Measurements from ENCODE around the gene HSPB1. TPM values are rescaled to one million over a fixed set of nuclear protein-coding genes. Genes with fewer than 3 reads are reported as not detected.
"Not testable (repeated sequence)": the region's sequence is repeated elsewhere in the genome, so short reads cannot be mapped to it uniquely, and the experiment has no call there.

The HSPB1 gene
- total RNA-seq, 1 experiment from 2014 or later = 92.2 TPM

GRCh38 chr7:76318488-76319353 is 16.2 kb downstream of the HSPB1 start:
- DNase-seq (ENCODE audit: low read depth, low spot score) = peak; percentile 85
- in situ Hi-C loops (cut with HindIII; ENCODE audit: low pct_unique_long_range_greater_than_20kb, low sequenced_read_pairs) = no loop called here

- in situ Hi-C loops (cut with HindIII; ENCODE audit: low pct_unique_long_range_greater_than_20kb, low sequenced_read_pairs) = no loop called here
- DNase-seq (ENCODE audit: low read depth, low spot score) = no peak
These were observed 22.6 kb downstream of the HSPB1 start for GRCh38 chr7:76325092-76325491.

- in situ Hi-C loops (cut with HindIII; ENCODE audit: low pct_unique_long_range_greater_than_20kb, low sequenced_read_pairs) = no loop called here
- no peak for DNase-seq (ENCODE audit: low read depth, low spot score)
These were observed 23.3 kb downstream of the HSPB1 start for GRCh38 chr7:76325811-76326210.

- peak; percentile 74 for DNase-seq (ENCODE audit: low read depth, low spot score)
- in situ Hi-C loops (cut with HindIII; ENCODE audit: low pct_unique_long_range_greater_than_20kb, low sequenced_read_pairs) = no loop called here
These were observed 24.3 kb downstream of the HSPB1 start for GRCh38 chr7:76326646-76327233.

- no peak for DNase-seq (ENCODE audit: low read depth, low spot score)
- in situ Hi-C loops (cut with HindIII; ENCODE audit: low pct_unique_long_range_greater_than_20kb, low sequenced_read_pairs) = no loop called here
These were observed 25.1 kb downstream of the HSPB1 start for GRCh38 chr7:76327610-76328009.

GRCh38 chr7:76328389-76328788 is 25.9 kb downstream of the HSPB1 start:
- no peak for DNase-seq (ENCODE audit: low read depth, low spot score)
- in situ Hi-C loops (cut with HindIII; ENCODE audit: low pct_unique_long_range_greater_than_20kb, low sequenced_read_pairs) = no loop called here

- DNase-seq (ENCODE audit: low read depth, low spot score) = no peak
- in situ Hi-C loops (cut with HindIII; ENCODE audit: low pct_unique_long_range_greater_than_20kb, low sequenced_read_pairs) = no loop called here
These were observed 27.0 kb downstream of the HSPB1 start for GRCh38 chr7:76329479-76329878.

- in situ Hi-C loops (cut with HindIII; ENCODE audit: low pct_unique_long_range_greater_than_20kb, low sequenced_read_pairs) = no loop called here
- DNase-seq (ENCODE audit: low read depth, low spot score) = no peak
These were observed 27.8 kb downstream of the HSPB1 start for GRCh38 chr7:76330261-76330660.

GRCh38 chr7:76330673-76331072 is 28.2 kb downstream of the HSPB1 start:
- in situ Hi-C loops (cut with HindIII; ENCODE audit: low pct_unique_long_range_greater_than_20kb, low sequenced_read_pairs) = no loop called here

GRCh38 chr7:76332078-76332477 is 29.6 kb downstream of the HSPB1 start:
- no peak for DNase-seq (ENCODE audit: low read depth, low spot score)
- in situ Hi-C loops (cut with HindIII; ENCODE audit: low pct_unique_long_range_greater_than_20kb, low sequenced_read_pairs) = no loop called here

More at GRCh38 chr7:76330673-76331072, 28.2 kb downstream of the HSPB1 start:
- peak; percentile 51 for DNase-seq (ENCODE audit: low read depth, low spot score)

GRCh38 chr7:76333511-76334101 is 31.1 kb downstream of the HSPB1 start:
- DNase-seq (ENCODE audit: low read depth, low spot score) = no peak

GRCh38 chr7:76334320-76334967 is 32.0 kb downstream of the HSPB1 start:
- DNase-seq (ENCODE audit: low read depth, low spot score) = no peak
- in situ Hi-C loops (cut with HindIII; ENCODE audit: low pct_unique_long_range_greater_than_20kb, low sequenced_read_pairs) = no loop called here

More at GRCh38 chr7:76333511-76334101, 31.1 kb downstream of the HSPB1 start:
- in situ Hi-C loops (cut with HindIII; ENCODE audit: low pct_unique_long_range_greater_than_20kb, low sequenced_read_pairs) = no loop called here

GRCh38 chr7:76335417-76335816 is 32.9 kb downstream of the HSPB1 start:
- in situ Hi-C loops (cut with HindIII; ENCODE audit: low pct_unique_long_range_greater_than_20kb, low sequenced_read_pairs); DNase-seq (ENCODE audit: low read depth, low spot score): not testable (repeated sequence)

- in situ Hi-C loops (cut with HindIII; ENCODE audit: low pct_unique_long_range_greater_than_20kb, low sequenced_read_pairs) = no loop called here
- DNase-seq (ENCODE audit: low read depth, low spot score) = no peak
These were observed 33.6 kb downstream of the HSPB1 start for GRCh38 chr7:76336094-76336493.

- in situ Hi-C loops (cut with HindIII; ENCODE audit: low pct_unique_long_range_greater_than_20kb, low sequenced_read_pairs) = no loop called here
These were observed 34.7 kb downstream of the HSPB1 start for GRCh38 chr7:76337147-76337546.

GRCh38 chr7:76338298-76339084 is 36.0 kb downstream of the HSPB1 start:
- no peak for DNase-seq (ENCODE audit: low read depth, low spot score)

More at GRCh38 chr7:76337147-76337546, 34.7 kb downstream of the HSPB1 start:
- DNase-seq (ENCODE audit: low read depth, low spot score) = no peak

GRCh38 chr7:76340617-76341131 is 38.2 kb downstream of the HSPB1 start:
- DNase-seq (ENCODE audit: low read depth, low spot score) = no peak
- in situ Hi-C loops (cut with HindIII; ENCODE audit: low pct_unique_long_range_greater_than_20kb, low sequenced_read_pairs) = no loop called here

More at GRCh38 chr7:76338298-76339084, 36.0 kb downstream of the HSPB1 start:
- in situ Hi-C loops (cut with HindIII; ENCODE audit: low pct_unique_long_range_greater_than_20kb, low sequenced_read_pairs) = no loop called here

Data from SK-MEL-5 (cell line).